ENCODE measurements around the gene ZNF283.

ZNF283 gene

GRCh38 chr19:43786665-43787064 lies 40.5 kb upstream of the ZNF283 start:
- in situ Hi-C loops (cut with HindIII; ENCODE audit: low sequenced_read_pairs) = no loop called here
- DNase-seq (ENCODE audit: low read depth, low spot score) = no peak
- H3K4me3 ChIP-seq (ENCODE audit: low read depth, low read length) = no peak overlapping the region
- no peak for TF ChIP-seq CTCF (IDR thresholded peaks at IDR 0.05; ENCODE audit: low read depth, low read length)

GRCh38 chr19:43789029-43789428 lies 38.1 kb upstream of the ZNF283 start:
- in situ Hi-C loops (cut with HindIII; ENCODE audit: low sequenced_read_pairs) = no loop called here
- TF ChIP-seq CTCF (IDR thresholded peaks at IDR 0.05; ENCODE audit: low read depth, low read length) = no peak
- H3K4me3 ChIP-seq (ENCODE audit: low read depth, low read length) = no peak overlapping the region
- DNase-seq (ENCODE audit: low read depth, low spot score) = peak; percentile 52

- in situ Hi-C loops (cut with HindIII; ENCODE audit: low sequenced_read_pairs) = no loop called here
- DNase-seq (ENCODE audit: low read depth, low spot score) = no peak
- H3K4me3 ChIP-seq (ENCODE audit: low read depth, low read length) = no peak overlapping the region
- TF ChIP-seq CTCF (IDR thresholded peaks at IDR 0.05; ENCODE audit: low read depth, low read length) = no peak
Observed at GRCh38 chr19:43790587-43790986, 36.5 kb upstream of the ZNF283 start.

- TF ChIP-seq CTCF (IDR thresholded peaks at IDR 0.05; ENCODE audit: low read depth, low read length) = no peak
- in situ Hi-C loops (cut with HindIII; ENCODE audit: low sequenced_read_pairs) = no loop called here
Observed at GRCh38 chr19:43797118-43797517, 30.0 kb upstream of the ZNF283 start.

GRCh38 chr19:43797556-43797955 lies 29.6 kb upstream of the ZNF283 start:
- no peak for DNase-seq (ENCODE audit: low read depth, low spot score)
- H3K4me3 ChIP-seq (ENCODE audit: low read depth, low read length) = no peak overlapping the region
- TF ChIP-seq CTCF (IDR thresholded peaks at IDR 0.05; ENCODE audit: low read depth, low read length) = no peak
- in situ Hi-C loops (cut with HindIII; ENCODE audit: low sequenced_read_pairs) = no loop called here

More at GRCh38 chr19:43797118-43797517, 30.0 kb upstream of the ZNF283 start:
- DNase-seq (ENCODE audit: low read depth, low spot score) = no peak
- no peak overlapping the region for H3K4me3 ChIP-seq (ENCODE audit: low read depth, low read length)

- peak overlapping the region; percentile 36 for H3K4me3 ChIP-seq (ENCODE audit: low read depth, low read length)
- in situ Hi-C loops (cut with HindIII; ENCODE audit: low sequenced_read_pairs) = no loop called here
- TF ChIP-seq CTCF (IDR thresholded peaks at IDR 0.05; ENCODE audit: low read depth, low read length) = no peak
- no peak for DNase-seq (ENCODE audit: low read depth, low spot score)
Observed at GRCh38 chr19:43798026-43798545, 29.0 kb upstream of the ZNF283 start.

Measured in astrocyte of the spinal cord (primary cell).